Activated naive CD4-positive, alpha-beta T cell treated with anti-CD3 and anti-CD28 coated beads, Interleukin-2, amount 10 ng/mL, durations not matched to agents 5 hours and 36 hours (primary cell): ENCODE measurements around the gene SLIT3. TPM values are rescaled to one million over a fixed set of nuclear protein-coding genes. Genes with fewer than 3 reads are reported as not detected.

Experiments
- microRNA-seq: library from miRNA; unstranded; fragments of <30 nt; microRNA quantifications from one replicate; pipeline ENCODE4 v1.2.0, GENCODE V29; 2022; ENCODE audit warnings: borderline microRNAs expressed, borderline replicate concordance
- total RNA-seq, 2 experiments: library from RNA; stranded (reverse); gene quantifications; one replicate each; pipeline ENCODE4 v1.2.3, GENCODE V29; 2021

SLIT3 gene
- total RNA-seq: not detected

GRCh38 chr5:169300468-169301385, at the start of gene SLIT3:
Gene SLIT3, minus strand, starts transcription at chr5:169301139. Its CDS starts 430 bp downstream, at chr5:169300709.

Small RNA genes lying within 50 kb of the gene (microRNA-seq; reads per million reads assigned to microRNA genes)
- gene MIR218-2 (not detected), gene MIR585 (not detected)
